Stomach smooth muscle (tissue), 2 donors: Measurements from ENCODE around the gene GPANK1.

Experiments
- H3K27ac ChIP-seq: one replicate; pipeline ENCODE4 v1.7.0; 2013; ENCODE audit warnings: mild to moderate bottlenecking, low read length, inconsistent platforms
- H3K27me3 ChIP-seq, 2 donors: one replicate each; pipeline ENCODE4 v1.7.0; 2013; ENCODE audit warnings: low read length in 2 of 2; ENCODE audit not compliant: insufficient read depth in 2 of 2, control insufficient read depth in 1 of 2
- H3K36me3 ChIP-seq, 2 donors: one replicate each; pipeline ENCODE4 v1.7.0; 2013; ENCODE audit warnings: low read length in 2 of 2; ENCODE audit not compliant: control insufficient read depth in 2 of 2, insufficient read depth in 2 of 2
- H3K4me1 ChIP-seq: one replicate; pipeline ENCODE4 v1.7.0; 2013; ENCODE audit warnings: low read length; ENCODE audit not compliant: control insufficient read depth, insufficient read depth
- H3K4me3 ChIP-seq, 2 donors: one replicate each; pipeline ENCODE4 v1.7.0; 2013; ENCODE audit warnings: low read length in 2 of 2
- H3K9ac ChIP-seq, 2 donors: one replicate each; pipeline ENCODE4 v1.7.0; 2013; ENCODE audit warnings: low read length in 2 of 2, mild to moderate bottlenecking in 1 of 2
- H3K9me3 ChIP-seq, 2 donors: one replicate each; pipeline ENCODE4 v1.7.0; 2013; ENCODE audit warnings: low read length in 2 of 2; ENCODE audit not compliant: control insufficient read depth in 2 of 2
- donor health status: healthy.
- donor health status: Pancreatic carcinoma.

The GPANK1 gene

GRCh38 chr6:31691078-31691463, 26.3 kb upstream of the GPANK1 start:
- H3K4me3 ChIP-seq, result no peak overlapping the region
- H3K27me3 ChIP-seq, result no peaks in the 10 kb centered on the region
- no peak overlapping the region for H3K27ac ChIP-seq
- peaks cover 73 to 77% of the 10 kb centered on the region in 2 donors for H3K36me3 ChIP-seq
- H3K4me1 ChIP-seq, result no peaks in the 10 kb centered on the region
- no peaks in the 10 kb centered on the region for H3K9me3 ChIP-seq
- H3K9ac ChIP-seq, result no peak overlapping the region

GRCh38 chr6:31690231-31691077, 25.7 kb upstream of the GPANK1 start:
- Histone ChIP-seq H3K4me1 (no peaks in the 10 kb centered on the region), H3K9me3 (no peaks in the 10 kb centered on the region), H3K9ac (no peak overlapping the region), H3K27ac (no peak overlapping the region), H3K4me3 (no peak overlapping the region), H3K27me3 (no peaks in the 10 kb centered on the region), H3K36me3 (peaks cover 74 to 79% of the 10 kb centered on the region in 2 donors)

GRCh38 chr6:31689249-31690110, 24.7 kb upstream of the GPANK1 start:
- Histone ChIP-seq H3K36me3 (peaks cover 70 to 73% of the 10 kb centered on the region in 2 donors), H3K9me3 (no peaks in the 10 kb centered on the region), H3K4me3 (no peak overlapping the region), H3K4me1 (no peaks in the 10 kb centered on the region), H3K9ac (no peak overlapping the region), H3K27ac (no peak overlapping the region), H3K27me3 (no peaks in the 10 kb centered on the region)

- H3K27me3 ChIP-seq, result no peaks in the 10 kb centered on the region
- no peak overlapping the region for H3K4me3 ChIP-seq
- peaks cover 59 to 64% of the 10 kb centered on the region in 2 donors for H3K36me3 ChIP-seq
- no peak overlapping the region for H3K9ac ChIP-seq
- H3K9me3 ChIP-seq, result no peaks in the 10 kb centered on the region
- no peak overlapping the region for H3K27ac ChIP-seq
- H3K4me1 ChIP-seq, result no peaks in the 10 kb centered on the region
These were observed 23.3 kb upstream of the GPANK1 start for GRCh38 chr6:31687860-31688693.

- Histone ChIP-seq H3K4me3 (no peak overlapping the region), H3K27me3 (no peaks in the 10 kb centered on the region), H3K27ac (no peak overlapping the region), H3K9ac (no peak overlapping the region), H3K4me1 (no peaks in the 10 kb centered on the region), H3K9me3 (no peaks in the 10 kb centered on the region), H3K36me3 (peaks cover 55 to 57% of the 10 kb centered on the region in 2 donors)
These were observed 22.5 kb upstream of the GPANK1 start for GRCh38 chr6:31687321-31687720.

- H3K27ac ChIP-seq, result no peak overlapping the region
- peaks cover 2% of the 10 kb centered on the region for H3K4me1 ChIP-seq
- no peak overlapping the region for H3K4me3 ChIP-seq
- H3K36me3 ChIP-seq, result peaks cover 51% of the 10 kb centered on the region in 2 donors
- H3K27me3 ChIP-seq, result no peaks in the 10 kb centered on the region
- no peaks in the 10 kb centered on the region for H3K9me3 ChIP-seq
- no peak overlapping the region for H3K9ac ChIP-seq
These were observed 21.7 kb upstream of the GPANK1 start for GRCh38 chr6:31686483-31686882.

GRCh38 chr6:31683591-31683990, 18.8 kb upstream of the GPANK1 start:
- Histone ChIP-seq H3K4me1 (peaks cover 17% of the 10 kb centered on the region), H3K27me3 (no peaks in the 10 kb centered on the region), H3K9me3 (no peaks in the 10 kb centered on the region), H3K4me3 (peak overlapping the region in 1 of 2 donors; percentile 54), H3K9ac (no peak overlapping the region), H3K36me3 (peaks cover 24 to 25% of the 10 kb centered on the region in 2 donors), H3K27ac (no peak overlapping the region)

- H3K9me3 ChIP-seq, result no peaks in the 10 kb centered on the region
- peak overlapping the region; percentile 55 for H3K27ac ChIP-seq
- peaks cover 2 to 6% of the 10 kb centered on the region in 2 donors for H3K36me3 ChIP-seq
- peak overlapping the region; percentile 66 to 79 for H3K9ac ChIP-seq
- H3K4me1 ChIP-seq, result peaks cover 17% of the 10 kb centered on the region
- H3K4me3 ChIP-seq, result peak overlapping the region; percentile 64 to 81
- H3K27me3 ChIP-seq, result no peaks in the 10 kb centered on the region
These were observed 16.4 kb upstream of the GPANK1 start for GRCh38 chr6:31681135-31681671.

GRCh38 chr6:31680226-31681134, 15.7 kb upstream of the GPANK1 start, which contains the start of gene LY6G5C:
Gene LY6G5C, minus strand, starts transcription at chr6:31681067. Its CDS starts 694 bp downstream, at chr6:31680373.
- H3K4me1 ChIP-seq, result peaks cover 17% of the 10 kb centered on the region
- H3K4me3 ChIP-seq, result peak within 1 kb of the TSS; percentile 64 to 81
- H3K36me3 ChIP-seq, result peaks cover 0 to 4% of the 10 kb centered on the region in 2 donors
- H3K27me3 ChIP-seq, result no peaks in the 10 kb centered on the region
- no peaks in the 10 kb centered on the region for H3K9me3 ChIP-seq
- peak within 1 kb of the TSS; percentile 55 for H3K27ac ChIP-seq
- H3K9ac ChIP-seq, result peak within 1 kb of the TSS; percentile 66 to 79
